NT2/D1 (cell line): ENCODE measurements around the gene ZBTB7B.

Experiments
- SUZ12 ChIP-seq: IDR thresholded peaks from 2 replicates; pipeline ENCODE4 v1.6.1; 2011; ENCODE audit not compliant: insufficient read length, insufficient read depth; ENCODE audit errors: extremely low read depth
- YY1 ChIP-seq: IDR thresholded peaks from 2 replicates; pipeline ENCODE4 v1.6.1; 2011; ENCODE audit not compliant: insufficient read length, insufficient read depth

- TF ChIP-seq YY1 = no peak
- TF ChIP-seq SUZ12 = no peak
These were observed 10.4 kb downstream of the ZBTB7B start for GRCh38 chr1:155012776-155013602.
